ENCODE results near the gene CFAP161.

The CFAP161 gene, protein sequence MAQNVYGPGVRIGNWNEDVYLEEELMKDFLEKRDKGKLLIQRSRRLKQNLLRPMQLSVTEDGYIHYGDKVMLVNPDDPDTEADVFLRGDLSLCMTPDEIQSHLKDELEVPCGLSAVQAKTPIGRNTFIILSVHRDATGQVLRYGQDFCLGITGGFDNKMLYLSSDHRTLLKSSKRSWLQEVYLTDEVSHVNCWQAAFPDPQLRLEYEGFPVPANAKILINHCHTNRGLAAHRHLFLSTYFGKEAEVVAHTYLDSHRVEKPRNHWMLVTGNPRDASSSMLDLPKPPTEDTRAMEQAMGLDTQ

DNA sequence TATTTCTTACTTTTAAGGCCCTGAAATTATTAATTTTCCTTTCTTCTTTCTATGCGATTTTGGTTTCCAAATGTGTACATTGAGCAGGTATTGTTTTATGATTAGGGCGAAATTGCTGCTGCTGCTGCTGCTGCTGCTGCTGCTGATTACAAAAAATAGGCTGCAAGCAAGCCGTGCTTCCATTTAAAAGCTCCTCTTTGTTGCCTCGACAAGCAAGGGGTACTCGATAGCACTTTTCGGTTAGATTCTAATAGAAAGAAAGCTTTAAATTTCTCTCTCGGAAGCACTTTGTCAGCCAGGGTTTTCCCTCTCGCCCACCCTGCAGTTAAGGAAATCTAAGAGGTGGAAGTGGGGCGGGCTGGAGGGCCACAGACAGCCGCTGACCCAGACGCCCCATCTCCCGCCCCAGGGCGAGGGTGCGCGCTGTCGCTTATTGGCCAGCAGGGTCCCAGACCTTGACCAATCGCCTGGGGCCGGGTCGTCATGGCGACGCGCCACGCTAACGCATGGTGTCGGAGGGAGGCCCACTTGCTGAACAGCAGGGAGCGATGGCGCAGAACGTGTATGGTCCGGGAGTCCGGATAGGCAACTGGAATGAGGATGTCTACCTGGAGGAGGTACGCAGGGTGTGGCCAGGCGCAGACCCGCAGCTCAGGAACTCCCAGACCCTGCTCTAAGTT lies at the start of gene CFAP161:
TSS of gene CFAP161 (plus strand) at position 489 of the 680 bp plus-strand sequence. CDS start at position 549, 60 bp downstream.
- peak; percentile 29 for DNase-seq

DNA sequence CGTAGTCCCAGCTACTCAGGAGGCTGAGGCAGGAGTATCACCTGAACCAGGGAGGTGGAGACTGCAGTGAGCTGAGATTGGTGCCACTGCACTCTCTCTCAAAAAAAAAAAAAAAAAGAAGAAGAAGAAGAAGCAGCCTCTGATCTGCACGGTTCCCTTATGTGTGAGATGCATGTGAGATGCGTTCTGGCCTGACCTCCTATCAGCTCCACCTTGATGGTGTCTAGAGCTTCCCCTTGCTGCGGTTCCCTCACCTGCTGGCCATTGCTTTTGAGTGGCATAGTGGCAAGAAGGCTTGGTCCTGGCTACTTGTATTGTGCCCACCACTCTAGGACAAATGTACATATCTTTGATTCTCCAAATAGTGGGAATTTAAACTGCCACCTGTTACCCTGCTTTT lies 49.4 kb upstream of the CFAP161 start:
- no peak for DNase-seq

DNA sequence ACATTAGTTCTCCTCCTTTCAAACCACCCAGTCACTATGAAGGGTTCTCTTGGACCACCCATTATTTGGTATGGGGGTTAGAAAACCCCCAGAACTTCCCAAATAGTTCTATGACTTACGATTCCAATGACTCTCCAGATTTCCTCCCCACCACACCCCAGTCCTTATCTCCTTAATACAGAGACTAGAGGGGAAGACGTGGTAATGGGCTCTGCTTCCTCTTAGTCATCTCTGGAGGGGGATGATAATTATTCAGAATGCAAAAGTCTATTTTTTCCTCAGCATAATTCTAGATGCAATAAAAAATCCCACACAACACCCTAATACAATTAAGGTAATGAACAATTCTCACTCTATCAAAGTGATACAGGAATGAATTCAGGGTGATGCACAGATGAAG lies 48.9 kb upstream of the CFAP161 start:
- DNase-seq: no peak

DNA sequence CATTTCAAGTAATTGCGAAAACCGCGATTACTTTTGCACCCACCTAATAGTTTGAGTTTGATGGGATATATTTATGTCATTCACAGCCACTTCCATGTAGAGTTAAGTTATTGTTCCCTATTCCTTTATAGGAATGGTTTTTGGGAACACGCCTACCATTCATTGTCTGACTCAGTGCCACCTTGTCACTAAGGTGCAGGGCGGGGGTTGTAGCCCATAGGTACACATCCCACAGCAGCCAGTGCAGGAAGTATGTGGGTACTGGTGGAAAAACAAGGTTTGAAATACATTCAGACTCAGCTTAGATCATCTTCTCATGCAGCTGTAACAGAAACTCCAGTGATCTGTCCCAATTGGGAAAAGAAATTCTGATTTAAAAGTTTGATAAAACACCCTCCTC lies 48.2 kb upstream of the CFAP161 start:
- DNase-seq: no peak

DNA sequence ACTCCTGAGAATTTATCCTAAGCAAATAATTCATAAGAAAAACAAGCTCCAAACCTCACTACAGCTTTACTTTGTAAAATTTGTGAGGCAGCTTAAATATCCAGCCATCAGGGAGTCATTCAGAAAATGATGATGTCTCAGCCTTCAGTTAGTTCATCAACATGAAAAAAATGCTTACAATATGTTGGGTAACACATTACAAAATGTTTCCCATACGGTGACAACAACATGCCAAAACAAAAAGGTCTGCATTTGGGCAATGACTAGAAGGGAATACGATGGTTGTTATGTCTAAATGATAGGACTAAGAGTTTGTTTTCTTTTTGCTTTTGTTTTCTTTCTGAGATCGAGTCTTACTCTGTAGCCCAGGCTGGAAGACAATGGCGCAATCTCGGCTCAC lies 47.0 kb upstream of the CFAP161 start:
- no peak for DNase-seq

DNA sequence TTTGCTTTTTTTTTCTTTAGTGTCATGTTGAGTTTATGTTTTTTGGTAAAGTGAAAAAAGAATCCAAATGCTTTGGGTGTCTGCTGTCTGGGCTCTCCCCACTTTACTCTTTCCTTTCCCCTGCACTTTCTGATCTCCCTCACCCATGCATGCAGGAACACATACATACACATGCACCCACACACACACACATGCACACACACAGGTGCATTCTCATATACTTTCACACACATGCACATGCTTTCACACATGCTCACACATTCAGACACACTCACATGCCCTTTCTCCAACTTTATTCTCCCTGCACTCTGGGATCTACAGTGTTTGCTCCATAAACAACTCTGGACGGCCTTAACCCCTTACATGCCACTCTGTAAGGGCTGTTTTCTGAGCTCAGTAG lies 46.4 kb upstream of the CFAP161 start:
- DNase-seq: no peak

DNA sequence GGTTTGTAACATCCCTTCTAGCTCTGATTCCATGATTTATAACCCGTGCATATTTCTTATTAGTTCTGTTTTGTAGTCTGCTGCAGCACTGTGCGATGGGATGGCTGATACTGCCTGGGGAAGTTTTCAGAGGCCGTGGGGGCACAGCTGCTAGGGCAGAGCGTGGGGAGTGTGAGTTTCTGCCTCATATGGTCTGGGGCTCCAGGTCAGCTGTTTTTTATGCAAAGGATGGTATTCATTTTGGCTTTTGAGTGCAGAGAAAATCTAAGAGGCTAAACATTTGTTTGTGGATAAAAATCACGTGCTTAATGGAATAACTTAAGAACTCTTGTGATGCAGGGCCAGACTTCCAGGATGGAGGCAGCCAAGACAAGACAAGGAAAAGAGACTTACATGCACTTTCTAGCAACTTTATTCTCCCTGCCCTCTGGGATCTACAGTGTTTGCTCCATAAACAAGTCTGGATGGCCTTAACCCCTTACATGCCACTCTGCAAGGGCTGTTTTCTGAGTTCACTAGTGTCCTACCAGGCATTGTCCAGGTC lies 45.5 kb upstream of the CFAP161 start:
- no peak for DNase-seq

DNA sequence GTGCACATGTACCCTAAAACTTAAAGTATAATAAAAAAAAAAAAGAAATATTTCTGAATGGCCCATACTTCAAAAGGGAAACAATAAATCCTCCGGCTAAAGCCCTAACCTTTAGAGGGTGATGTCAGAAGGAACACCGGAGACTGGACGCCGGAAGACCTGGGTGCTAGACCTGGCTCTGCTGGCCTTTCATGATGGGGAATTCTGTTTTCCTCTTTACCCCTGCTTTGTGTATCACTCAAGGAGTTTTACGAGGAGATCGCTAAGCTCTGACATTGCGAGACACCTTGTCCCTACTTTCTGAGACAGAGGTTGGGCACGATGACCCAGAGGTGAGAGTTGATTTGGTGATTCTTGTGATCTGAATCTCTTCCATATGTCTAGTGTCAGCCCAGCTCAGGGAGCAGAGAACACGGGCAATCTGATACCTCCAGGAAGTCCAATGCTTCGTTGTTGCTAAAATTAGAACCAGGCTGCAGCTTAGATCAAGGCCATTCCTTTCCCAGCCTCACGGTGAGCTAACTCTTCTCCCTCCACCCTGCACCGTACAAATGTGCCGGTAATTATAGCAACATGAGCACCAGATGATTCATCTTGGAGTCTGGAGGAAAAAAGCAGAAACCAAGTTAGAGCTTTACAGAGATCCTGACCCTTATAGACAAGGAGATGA lies 42.0 kb upstream of the CFAP161 start:
- DNase-seq: no peak

DNA sequence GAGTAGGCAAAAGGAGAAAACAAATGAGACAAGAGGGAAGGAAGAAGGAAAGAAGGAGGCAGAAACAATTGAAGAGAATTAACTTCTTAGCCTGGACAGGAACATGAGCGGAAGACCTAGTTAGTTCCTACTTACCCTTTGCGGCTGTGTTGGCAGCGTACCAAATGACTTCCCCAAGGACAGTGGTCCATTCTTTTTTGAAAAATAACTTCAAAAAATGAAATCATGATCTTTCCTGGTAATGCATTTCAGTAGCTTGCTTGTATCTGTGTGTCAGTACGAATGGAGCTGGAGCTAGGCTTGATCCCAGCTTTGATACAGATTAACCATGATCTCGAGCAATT lies 41.5 kb upstream of the CFAP161 start:
- DNase-seq: no peak

DNA sequence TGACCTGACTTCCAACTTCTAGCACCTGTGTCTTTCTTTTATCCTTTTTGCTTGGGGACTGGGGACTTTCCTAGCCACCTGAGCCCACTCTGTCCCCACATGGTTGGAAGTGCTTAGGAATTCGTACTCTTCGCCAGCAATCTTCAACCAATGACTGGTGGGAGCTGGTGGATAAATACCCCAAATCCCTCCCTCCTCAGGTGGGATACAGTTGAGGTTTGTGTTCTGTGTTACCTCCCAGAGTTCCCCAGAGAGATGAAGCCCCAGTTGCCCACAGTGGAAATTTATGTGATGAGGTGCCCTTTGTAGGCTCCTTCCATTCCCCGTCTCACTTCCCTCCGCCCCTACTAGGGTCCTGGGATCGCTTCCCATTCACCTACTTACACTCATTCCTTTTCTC lies 40.1 kb upstream of the CFAP161 start:
- no peak for DNase-seq

DNA sequence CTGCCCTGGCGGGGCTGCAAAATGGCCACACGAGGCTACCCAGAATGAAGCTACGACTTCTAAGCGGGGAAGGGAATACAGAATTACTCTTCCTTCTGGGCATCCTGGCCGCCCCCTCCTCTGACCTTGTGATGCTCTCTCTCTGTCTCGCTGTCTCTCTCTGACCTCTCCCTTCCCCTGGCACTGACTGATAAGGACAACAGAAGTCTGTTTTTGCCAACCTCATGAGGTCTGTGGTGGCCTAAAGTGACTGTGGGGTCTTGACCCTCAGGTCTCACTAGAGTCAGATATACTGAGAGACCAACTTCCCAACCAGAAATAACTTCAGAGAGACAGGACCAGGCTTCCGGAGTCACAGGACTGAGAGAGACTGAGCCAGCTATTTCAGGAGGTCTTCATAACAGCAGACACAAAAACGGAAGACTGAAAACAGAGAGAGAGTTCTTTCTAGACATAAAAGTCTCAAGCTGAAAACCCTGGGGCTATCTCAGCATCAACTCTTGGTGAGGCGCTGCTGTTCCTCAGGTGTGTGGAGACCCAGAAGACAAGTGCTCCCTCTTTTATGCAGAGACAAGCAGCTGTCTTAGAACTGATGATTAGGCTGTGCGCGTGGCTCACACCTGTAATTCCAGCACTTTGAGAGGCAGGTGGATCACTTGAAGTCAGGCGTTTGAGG lies 38.2 kb upstream of the CFAP161 start:
- no peak for DNase-seq

DNA sequence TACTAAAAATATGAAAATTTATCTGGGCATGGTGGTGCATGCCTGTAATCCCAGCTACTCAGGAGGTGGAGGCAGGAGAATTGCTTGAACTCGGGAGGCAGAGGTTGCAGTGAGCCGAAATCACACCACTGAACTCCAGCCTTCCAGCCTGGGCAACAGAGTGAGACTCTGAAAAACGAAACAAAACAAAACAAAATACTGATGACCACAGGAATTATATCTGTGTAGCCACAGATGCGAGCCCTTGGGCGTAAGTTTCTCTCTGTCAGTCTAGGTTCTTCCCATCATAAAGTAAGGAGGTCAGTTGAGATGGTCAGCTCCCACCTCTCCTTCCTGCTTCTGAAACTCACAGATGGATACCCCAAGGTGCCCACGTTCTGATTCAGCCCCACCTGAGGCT lies 37.7 kb upstream of the CFAP161 start:
- no peak for DNase-seq

DNA sequence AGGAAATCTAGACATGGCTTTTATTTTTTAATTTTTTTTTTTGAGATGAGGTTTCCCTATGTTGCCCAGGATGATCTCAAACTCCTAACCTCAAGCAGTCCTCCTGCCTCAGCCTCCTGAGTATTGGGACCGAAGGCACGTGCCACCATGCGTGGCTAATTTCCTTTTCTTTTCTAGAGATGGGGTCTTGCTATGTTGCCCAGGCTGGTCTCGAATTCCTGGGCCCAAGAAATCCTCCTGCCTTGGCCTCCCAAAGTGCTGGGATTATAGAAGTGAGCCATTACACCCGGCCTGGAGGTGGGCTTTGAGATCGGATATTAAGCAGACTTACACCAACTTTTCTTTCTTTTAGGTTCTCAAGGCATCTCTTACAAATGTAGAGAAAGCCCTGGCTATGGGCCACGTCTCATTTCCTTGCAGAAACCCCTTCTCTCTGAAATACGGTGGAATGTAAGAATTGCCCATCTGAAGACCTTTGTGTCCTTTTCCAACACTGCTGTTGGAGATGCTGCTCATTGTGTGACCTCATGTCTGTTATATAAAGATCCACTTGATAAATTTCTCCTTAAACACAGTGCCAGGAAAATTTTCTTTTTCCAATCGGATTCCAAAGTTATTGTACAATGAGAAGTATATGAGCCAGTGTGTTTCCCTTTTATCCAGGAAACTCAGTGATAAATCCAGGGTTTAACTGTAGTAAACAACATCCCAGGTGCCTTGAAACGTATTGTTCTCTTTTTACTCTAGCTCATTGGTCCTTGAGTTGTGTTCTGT lies 36.8 kb upstream of the CFAP161 start:
- no peak for DNase-seq

DNA sequence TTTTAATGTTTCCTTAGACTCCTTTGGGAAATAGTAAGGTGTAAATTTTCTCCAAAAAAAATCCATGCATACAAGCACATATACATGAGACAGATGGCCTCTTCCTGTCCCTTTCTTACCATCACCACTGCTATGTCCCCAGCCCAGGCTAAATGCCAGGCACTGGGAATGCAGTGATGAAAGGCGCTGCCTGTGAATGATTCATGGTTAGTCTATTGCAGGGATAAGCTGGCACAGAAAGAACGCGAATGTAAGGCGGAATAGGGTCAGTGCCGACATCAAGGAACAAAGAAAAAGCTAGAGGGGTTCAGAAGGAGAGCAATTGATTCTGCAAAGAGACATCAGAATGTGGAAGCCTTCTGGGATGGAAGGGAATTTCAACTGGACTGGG lies 36.2 kb upstream of the CFAP161 start:
- peak; percentile 13 for DNase-seq

DNA sequence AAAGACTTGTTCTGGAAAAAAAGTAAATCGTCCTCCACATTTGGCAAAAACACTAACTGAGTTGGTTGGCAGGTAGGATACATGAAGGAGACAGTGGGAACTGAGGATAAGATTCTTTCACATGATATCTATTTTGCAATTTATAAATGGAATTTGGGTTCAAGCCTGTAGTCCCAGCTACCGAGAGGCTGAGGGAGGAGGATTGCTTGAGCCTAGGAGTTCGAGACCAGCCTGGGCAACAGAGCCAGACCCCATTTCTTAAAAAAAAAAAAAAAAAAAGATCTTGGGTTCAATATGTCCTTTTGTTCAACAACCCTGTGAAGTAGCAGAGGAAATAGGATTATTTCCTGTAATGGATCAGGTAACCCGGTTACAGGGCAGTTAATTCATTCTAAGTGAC lies 35.7 kb upstream of the CFAP161 start:
- no peak for DNase-seq

DNA sequence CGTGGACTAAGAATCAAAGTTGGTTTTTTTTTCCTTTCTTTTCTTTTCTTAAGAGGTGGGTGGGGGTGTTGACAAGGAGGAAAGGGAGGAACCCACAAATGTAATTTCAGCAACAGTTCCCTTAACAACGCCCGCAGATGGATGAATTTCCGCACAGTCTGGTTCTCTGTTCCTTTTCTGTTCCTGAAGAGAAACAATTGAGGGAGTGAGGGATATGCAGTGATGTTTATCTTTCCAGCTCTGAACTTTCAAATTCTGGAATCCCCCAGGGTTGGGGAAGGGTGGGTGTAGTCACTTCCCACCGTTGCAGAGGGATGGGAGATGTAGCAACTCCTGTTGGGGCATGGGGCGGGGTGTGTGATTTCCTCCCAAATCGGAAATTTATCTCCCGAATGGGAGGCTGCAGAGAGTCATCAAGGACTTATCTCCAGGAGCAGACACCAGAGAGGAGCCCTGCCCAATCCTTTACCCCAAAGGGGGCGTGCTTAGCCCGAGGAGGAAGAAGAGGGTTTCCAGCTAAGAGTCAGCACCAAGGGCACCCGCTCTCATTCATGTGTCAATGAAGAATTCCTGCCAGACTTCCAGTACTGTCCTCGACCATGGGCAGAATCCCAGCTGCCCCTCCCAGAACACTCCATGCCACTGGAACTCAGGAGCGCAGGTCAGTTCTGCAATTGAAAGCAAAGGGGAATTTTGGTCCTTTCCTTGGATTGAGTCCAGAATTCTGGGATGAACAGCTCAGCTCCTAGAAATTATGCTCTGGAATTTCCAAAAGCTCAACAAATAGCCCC lies 35.0 kb upstream of the CFAP161 start:
- no peak for DNase-seq

DNA sequence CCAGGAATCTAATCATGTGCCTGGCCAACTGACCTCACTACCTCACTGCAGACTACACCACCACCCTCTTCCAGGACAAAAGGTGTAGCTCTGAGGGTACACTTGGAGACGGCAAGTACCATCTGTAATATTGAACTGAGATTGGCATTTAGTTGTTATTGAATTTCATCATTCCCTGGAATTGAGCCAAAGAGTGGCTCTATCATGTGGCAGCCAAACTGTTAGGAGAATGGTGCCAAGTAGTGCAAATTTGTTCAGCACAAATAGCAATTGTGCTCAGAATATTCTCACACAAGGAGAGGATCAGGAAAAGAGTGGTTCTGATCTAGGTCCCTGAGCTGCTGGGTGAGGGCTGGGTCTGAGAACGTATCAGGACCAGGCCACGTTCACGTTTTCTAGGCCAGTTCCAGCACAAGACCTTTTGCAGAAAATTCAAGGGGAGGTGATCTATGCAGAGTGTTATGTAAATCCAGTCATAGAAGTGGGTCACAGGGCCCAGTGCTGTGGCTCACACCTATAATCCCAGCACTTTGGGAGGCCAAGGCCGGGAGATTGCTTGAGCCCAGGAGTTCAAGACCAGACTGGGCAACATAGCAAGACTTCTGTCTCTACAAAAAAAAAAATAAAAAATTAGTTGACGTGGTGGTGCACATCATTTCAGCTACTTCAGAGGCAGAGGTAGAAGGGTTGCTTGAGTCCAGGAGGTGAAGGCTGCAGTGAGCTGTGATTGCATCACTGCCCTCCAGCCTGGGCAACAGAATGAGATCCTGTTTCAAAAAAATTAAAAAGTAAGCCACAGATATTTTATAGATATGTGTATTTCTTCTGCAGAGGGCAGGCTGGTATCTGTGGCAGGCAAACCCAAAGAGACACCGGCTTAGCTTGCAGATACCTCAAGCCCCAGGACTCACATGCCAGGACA lies 31.9 kb upstream of the CFAP161 start:
- peak; percentile 40 for DNase-seq

DNA sequence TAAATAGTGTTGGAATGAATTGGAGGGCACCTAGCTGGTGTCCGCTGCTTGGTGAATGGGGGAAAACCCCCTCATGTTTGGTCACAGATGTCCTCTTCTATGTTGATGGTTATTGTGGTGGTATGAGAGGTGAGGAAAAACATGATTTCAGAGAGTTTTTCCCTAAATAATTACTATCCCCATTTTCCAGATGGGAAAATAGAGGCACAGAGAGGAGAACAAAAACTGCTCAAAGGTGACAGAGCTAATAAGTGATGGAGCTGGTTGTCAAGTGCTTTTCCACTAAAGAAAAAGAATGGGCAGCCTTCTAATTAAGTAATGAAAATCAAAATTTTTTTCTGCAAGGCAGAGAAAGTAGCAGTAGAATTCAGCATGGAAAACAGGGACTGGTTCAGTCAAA lies 30.2 kb upstream of the CFAP161 start:
- DNase-seq: no peak

DNA sequence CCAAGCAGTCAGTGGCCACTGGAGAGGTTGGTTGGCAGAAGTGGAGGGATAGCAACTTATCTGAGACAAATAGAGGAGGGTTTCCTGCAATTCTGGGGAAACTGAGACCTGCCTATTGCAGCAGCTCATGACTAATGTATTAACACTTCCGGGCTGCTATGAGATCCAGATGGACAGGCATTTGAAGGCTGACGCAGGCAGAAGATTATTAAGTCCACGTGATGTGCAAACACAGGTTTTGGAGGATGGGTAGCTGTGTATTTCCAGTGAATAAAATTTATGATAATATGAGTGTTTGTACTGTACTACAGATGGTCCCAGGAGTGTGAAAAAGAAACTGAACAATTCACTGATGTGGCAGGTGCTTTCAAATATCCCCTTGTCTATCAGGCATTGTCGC lies 28.5 kb upstream of the CFAP161 start:
- no peak for DNase-seq

DNA sequence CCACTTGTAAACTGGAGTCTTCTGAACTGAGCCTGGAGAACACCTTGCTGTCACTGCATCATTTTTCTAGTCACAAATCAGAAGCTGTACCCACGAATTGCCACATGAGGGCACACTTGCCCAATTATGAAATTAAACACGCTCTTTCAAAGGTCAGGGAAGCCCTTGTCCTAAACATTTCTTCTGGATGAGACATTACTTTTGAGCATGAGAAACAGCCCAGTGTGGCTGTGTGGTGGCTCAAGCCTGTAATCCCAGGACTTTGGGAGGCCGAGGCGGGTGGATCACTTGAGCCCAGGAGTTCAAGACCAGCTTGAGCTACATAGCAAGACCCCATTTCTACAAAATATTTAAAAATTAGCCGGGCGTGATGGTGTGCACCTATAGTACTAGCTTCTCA lies 27.5 kb upstream of the CFAP161 start:
- peak; percentile 38 for DNase-seq

DNA sequence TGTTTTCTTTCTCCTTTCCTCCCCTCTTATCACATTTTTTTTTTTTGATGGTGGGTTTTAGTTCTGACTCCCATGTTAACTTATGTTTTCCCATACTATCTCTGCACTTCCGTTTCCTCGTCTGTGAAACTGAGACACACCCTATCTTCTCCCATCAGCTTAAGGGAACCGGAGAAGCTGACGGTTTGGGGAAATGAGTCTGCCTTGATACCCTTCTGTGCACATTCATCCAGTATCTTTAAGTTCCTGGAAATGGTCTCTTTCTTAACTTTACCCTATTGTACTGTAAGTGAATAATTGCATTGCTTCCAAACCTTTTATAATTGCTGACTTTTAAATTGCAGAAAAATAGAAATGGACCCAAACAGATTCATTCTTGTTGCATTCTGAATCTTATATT lies 26.2 kb upstream of the CFAP161 start:
- no peak for DNase-seq

Data from NCI-H1694 (cell line).